OCI-M2 (cell line): Measurements from ENCODE around the gene BUB1B.
"Not testable (repeated sequence)": the region's sequence is repeated elsewhere in the genome, so short reads cannot be mapped to it uniquely, and the experiment has no call there.

ENCODE experiments used
- DNase-seq: peaks from one replicate; lab custom pipeline; 2025; ENCODE audit not compliant: unreplicated experiment; lab: John Stamatoyannopoulos, UW

Gene BUB1B

DNA sequence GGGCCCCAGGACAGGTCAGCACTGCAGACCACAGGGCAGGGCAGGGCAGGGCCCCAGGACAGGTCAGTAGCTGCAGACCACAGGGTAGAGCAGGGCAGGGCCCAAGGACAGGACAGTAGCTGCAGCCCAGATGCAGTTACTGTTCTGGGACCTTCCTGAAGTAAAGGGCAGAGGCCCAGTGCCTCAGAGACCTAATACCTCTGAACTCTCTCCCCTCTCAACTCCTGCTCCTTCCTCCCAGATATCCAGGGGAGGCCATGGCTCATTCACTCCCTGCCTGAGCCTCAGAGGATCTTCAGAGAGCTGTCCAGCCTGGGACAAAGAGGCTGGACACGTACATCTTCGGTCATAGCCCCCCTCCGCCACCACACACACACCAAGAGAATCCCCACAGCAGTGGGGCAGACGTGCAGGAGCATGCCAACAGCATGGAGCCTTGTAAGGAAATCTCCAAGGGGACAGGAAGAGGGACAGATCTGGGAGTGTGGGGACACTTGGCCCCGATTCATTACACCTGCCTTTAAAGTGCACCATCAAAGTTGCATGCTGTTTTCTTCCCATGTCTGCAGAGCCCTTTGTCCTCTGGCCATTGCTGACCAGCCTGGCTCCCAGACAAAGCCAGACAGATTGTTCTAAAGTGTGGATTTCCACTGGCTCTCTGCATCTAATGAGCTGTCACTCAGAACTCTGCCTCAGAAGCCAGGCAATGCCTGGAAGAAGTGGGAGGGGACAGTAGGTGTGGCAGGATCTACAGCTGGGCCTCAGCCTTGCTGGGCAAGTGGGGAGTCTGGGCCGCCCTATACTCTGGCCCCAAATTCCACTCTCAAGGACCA lies 24.2 kb upstream of the BUB1B start:
- DNase-seq, result no peak

DNA sequence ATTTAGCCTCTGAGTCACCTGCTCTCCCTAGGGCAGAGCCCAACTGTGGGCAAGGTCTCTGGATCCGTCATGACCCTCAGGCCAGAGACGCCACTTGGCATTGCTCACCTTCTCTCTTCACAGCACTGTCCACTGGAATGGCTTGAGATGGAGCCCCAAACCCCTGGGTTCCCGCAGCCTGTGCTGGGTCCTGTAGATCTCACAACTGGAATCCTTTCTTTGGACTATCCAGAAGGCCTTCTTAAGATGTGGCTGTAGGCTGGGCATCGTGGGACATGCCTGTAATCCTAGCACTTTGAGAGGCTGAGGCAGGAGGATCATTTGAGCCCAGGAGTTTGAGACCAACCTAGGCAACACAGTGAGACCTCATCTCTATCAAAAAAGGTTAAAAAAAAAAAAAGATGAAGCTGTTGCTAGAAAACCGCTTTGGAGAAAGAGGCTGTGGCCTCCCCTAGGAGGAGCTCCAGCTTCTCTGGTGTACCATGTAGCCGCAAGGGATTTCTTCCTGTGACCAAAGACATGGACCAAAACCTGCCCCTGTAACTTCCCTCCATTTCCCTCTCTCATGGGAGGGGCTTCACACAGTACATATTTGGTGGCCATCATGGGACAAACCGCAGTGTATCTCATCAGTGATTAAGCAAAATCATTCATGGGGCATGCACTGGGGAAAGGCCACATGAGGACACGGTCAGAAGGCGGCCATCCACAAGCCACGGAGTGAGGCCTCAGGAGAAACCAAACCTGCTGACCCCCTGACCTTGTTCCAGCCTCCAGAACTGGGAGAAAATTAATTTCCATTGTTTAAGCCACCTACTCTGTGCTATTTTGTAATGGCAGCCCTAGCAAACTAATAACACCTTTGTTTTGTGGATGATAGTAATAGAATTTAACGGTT lies 23.3 kb upstream of the BUB1B start:
- no peak for DNase-seq

DNA sequence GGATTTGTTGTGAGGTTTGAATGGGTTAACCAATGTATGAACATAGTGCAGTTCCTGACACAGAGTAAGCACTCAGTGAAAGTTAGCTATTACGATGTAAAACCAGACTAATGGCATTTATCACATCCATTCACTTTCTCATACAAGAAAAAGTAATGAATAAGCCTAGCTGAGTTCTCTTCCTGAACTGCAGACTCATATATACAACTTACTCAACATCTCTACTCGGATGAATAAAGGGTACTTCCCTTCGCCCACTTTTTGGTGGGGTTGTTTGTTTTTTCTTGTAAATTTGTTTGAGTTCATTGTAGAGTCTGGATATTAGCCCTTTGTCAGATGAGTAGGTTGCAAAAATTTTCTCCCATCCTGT lies 22.7 kb upstream of the BUB1B start:
- DNase-seq, result not testable (repeated sequence)

DNA sequence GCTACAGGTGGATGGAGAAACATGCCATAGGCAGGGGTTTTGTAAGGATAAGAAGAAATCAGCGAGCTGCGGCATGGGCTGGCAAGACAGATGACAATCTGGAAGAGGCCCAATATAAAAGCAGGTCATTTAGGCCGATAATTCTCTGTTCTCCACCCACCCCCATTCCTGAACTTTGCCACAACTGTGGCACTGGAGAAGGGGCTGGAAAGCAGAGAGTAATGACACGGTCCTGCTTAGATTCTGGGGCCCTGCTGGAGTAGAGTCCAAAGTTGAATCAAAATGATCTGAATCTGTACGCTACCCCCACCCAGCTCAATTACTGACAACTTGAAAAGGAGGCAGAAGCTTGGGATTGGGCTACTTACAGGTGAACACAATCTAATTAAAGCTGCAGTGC lies 18.4 kb upstream of the BUB1B start:
- no peak for DNase-seq

DNA sequence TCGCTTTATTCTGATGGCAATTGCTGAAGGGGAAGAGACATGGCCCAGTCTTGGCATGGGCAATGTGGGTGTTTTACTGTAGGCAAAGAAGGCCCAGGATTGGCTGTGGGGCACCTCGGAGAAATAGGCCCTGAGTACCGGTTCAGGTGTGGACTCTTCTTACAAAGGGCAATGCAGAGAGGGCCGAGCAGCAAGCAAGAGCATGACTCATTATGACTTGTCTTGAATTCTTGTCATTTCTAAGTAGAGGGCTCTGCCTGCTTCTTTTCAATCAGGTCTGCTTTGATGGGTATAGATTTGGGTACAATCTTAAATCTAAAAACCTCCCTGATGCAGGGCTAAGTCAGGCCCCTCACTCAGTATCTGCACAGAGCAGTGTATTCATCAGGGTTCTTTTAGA lies 14.8 kb upstream of the BUB1B start:
- no peak for DNase-seq

DNA sequence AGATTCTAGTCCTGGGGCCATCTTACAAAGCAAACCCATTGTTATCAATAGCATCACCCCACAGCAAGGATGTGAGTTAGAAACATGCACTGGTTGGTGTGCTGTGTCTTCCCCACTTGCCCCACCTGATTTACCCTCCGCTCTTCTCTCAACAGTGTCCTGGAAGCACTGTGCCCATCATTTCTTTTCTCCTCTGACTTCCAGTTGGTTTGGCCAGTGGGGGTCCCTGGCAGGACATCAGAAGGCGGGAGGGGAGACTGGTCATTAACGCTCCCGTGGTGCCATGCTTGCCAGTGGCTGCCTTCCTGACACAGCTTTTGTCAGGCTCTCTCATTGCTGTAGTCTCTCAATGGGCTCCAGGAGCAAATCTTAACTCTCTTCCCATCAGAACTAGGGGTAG lies 11.5 kb upstream of the BUB1B start:
- DNase-seq, result no peak

DNA sequence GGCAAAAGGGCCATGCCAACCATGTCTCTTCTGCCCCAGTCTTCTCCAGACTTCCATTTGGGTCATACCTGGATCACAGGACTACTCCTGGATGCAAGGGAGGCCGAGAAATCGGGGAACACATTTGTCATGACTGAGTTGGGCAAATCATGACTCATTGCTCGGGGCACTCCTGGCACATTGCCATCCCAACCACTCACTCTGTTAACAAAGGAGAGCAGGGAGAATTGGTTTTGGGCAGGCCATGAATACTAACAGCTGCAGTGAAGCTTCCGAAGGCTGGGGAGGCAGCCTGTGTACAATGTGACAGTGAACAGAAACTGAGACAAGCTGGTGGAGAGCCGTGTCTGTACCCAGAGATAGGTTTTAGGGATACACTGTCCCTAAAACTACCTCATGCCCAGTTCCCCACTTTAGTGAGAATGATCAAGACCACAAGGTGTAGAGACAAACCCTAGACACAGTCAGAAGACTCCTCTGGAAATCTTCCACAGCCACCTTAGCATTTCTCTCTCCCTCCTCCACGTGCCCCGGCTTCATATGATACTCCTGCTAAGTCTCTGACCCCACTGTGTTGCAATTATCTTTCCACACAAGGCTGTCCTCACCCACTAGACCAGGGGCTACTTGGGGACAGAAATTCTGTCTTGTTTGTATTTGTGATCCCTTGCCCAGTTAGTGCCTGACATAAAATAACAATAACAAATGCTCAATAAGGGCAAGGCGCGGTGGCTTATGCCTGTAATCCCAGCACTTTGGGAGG lies 10.5 kb upstream of the BUB1B start:
- no peak for DNase-seq

DNA sequence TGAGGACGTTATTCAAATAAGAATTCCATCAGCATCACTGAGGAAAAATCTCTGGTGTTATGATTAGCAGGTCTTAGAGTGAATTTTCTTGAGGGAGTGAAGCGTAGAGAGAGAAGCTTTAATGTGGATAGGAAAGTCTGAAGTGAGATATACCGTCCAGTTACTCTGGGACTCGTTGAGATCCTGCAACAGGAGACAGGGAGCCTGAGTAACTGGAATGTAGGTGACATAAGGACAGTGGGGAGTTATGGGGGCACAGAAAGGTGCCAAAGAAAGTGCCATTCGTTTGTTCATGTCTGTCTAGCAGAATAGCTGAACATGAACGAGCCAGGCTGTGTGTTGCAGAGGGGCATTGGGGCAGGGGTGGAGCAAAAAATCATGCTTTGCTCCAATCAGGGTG lies 9.4 kb upstream of the BUB1B start:
- DNase-seq, result no peak

DNA sequence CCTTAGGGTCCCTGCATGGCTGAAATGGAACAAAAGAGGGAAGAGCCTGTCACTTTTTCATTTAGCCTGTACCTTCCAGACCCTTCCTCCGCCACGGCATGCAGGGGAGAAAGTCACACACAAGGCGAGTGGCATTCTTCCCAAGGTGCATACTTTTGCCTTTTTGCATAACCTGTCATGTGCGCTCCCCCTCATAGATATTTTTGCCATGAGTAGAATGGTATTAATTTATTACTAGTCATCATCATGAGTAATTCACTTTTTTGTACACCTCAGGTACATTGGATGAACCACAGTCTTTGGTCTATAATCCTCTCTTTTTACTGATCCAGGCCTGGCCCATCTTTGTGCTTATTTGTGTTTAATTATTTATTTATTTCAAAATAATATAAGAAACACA lies 8.9 kb upstream of the BUB1B start:
- no peak for DNase-seq

DNA sequence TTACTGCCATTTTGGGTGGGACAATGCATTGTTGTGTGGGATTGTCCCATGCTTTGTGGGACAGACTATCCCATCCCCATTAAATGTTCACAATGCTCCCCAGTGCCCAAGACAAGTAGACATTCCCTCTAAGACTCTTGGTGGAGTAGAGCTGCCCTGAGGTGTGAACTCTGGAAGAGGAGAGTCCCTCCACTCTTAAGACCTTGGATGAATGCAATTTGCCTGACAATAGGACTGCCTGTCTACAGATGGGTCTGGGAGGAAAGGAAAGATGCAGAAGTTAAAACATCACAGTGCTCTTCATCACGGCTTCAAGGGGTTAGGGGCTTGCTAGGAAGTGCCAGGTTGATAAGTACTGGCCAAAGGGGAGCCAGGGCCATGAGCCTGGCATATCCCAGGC lies 6.0 kb upstream of the BUB1B start:
- not testable (repeated sequence) for DNase-seq

DNA sequence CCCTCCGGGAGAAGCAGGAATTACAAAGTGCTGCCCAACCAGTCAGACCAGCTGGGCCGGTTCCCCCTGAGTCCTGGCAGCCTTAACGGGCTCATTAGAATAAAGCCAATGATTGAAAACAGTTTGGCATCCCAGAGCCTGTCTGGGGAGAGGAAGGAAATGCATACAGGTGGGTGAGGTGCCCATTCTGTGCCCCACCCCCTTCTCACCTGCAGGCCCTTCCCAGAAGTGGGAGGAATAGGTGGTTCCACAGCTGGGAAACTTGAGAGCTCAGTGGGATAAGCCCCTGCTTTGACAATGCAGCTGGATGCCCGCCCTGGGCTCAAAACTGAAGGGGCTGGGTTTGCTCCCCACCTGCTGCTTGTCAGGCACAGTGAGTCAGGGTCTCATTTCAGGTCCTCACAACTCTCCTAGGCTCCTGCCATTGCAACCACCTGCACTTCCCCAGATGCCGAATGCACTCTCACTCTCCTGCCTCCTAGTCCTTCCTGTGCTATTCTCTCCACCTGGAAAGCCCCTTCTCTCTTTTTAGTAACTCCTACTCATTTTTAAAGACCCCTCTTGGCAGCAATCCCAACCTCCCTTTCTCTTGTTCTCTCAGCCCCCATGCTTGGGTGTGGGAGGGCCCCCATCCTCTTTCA lies 5.5 kb upstream of the BUB1B start:
- DNase-seq, result no peak

DNA sequence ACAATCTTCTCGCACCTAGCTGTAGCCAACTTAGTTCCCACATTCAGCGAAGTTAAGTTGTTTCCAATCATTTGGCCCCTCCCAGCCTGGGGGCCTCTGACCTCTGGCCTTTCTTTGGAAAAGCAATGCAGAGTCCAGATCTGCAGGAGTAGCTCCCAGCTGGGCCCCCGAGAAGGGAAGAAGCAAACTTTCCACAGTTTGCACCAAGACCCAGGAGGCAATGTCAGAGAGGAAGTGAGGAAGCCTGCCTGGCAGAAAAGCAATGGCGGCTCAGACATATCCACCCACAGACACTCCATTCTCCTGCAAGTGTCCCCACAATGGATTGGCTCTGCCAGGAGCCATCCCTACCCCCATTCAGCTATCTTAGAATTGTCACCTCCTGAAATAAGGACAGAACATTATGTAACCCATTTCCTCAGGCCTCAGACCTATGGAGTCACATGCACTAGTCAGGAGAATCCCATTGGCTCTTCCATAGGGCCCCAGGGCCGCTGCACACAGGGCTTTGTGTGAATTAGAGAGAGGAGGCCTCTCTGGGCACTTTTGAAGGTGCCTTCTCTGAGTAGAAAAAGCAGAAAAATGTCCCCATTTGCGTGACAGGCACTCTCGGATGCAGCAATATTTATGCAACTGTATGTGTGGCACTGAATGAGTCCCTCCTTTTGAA lies 3.0 kb upstream of the BUB1B start:
- DNase-seq, result no peak

DNA sequence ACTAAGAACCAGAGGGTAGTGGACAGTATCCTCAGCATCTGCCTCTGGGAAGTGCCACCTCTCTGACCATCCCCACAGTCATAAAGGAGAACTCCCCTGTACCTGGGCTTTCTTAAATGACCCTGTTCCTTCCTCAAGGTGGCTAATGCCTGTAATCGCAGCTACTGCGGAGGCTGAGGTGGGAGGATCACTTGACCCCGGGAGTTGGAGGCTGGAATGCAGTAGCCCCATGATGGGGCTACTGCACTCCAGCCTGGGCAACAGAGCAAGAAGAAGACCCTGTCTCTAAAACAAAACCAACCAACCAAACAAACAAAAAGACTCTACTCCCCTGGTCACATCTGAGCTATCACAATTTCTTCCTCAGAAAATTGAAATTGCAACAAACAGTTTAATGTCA lies 848 bp upstream of the BUB1B start:
- DNase-seq, result no peak

DNA sequence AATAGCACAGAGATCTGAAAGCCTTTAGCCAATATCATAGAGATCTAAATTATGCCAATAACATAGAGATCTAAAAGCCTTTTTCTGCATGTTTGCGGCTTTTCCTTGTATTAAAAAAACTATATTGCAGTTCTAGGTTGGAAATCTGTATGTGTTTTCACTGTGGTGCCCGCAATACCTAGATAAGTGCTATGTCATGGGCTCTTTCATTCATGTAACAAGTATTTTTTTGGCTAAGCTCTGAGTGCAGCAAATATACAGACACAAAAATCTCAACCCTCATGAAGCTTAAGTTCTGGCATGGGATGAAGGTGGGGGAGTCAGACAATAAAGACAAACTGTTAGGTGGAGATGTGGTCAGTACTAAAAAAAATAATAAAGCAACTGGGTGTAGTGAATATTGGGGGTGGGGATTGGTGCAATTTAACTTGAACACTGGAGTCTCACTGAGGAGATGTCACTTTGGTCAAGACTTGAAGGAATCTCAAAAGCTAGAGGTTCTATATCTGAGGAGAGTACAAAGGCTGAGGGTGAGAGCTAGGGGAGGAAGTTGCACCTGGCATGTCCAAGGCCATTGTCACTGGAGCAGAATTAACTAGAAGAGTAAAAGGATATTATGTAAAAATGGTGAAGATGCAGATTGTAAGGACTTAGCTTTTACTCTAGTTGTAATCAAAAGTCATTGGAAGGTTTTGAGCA lies 973 bp downstream of the BUB1B start:
- no peak for DNase-seq

DNA sequence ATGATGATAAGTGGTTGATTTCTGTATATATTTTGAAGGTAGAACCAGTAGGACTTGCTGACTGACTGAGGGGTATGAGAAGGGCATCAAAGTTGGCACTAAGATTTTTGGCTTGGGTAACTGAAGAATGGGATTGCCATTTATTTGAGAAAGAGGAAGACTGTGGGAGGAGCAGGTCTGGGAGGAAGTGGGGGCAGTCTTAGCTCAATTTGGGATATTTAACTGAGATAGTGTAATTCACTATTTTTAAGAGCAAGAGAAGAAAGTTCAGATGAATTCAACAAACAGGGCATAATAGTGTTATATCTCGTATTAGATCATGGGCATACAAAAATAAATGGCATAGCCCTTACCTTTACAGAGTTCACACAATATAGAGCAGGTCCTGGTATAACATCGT lies 1.7 kb downstream of the BUB1B start:
- no peak for DNase-seq

DNA sequence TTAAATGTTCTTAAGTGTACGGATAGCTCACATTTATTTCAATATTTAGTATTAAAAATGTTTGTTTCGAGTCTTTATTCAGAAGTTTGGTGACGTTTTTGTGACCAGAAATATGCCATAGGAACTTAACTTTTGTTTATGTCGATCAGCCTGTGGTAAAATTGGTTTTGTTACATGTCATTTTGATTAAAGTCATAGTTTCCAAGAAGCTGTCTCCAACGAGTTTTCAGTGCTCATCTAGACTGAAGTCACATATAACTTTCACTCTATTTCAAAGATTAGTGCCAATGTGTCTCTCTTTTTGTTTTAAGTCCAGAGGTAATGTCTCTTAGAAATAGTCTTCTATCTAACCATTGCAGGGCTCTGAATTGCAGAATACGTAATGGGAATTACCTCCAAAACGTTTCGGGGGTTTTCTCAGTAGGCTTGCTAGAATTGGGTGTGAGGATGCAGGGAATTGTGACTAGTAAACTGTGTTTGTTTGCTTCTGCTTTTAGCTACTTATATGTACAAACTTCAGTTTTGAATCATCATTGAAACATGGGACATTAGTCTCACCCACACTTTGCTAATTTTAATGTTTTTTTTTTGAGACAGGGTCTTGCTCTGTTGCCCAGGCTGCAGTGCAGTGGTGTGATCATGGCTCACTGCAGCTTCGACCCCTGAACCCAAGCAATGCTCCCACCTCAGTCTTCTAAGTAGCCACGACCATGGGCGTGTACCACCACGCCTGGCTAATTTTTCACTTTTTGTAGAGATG lies 3.0 kb downstream of the BUB1B start:
- no peak for DNase-seq

DNA sequence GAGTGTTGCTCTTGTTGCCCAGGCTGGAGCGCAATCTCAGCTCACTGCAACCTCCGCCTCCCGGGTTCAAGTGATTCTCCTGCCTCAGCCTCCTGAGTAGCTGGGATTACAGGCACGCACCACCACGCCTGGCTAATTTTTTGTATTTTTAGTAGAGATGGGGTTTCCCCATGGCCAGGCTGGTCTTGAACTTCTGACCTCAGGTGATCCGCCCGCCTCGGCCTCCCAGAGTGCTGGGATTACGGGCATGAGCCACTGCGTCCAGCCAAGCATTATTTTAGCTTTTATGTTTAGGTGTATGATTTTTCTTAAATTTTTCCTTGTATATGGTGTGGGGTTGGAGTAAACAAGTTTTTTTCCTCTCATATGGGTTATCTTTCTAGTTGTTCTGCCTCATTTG lies 6.5 kb downstream of the BUB1B start:
- not testable (repeated sequence) for DNase-seq

DNA sequence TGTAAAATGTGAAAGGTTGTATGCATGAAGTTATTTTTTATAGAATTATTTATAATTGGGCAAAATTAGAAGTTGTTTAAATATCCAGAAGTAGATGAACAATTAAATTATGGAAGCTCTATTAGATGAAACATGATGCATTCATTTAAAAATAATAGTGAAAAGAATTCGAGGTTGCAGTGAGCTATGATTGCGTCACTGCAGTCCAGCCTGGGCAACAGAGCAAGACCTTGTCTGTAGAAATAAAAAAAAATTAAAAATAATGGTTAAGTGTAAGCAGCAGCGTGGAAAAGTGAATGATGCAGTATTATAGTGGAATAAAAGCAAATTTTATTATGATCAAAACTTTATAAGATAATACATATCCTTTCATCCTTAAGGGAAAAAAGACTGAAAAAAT lies 14.3 kb downstream of the BUB1B start:
- DNase-seq, result no peak

DNA sequence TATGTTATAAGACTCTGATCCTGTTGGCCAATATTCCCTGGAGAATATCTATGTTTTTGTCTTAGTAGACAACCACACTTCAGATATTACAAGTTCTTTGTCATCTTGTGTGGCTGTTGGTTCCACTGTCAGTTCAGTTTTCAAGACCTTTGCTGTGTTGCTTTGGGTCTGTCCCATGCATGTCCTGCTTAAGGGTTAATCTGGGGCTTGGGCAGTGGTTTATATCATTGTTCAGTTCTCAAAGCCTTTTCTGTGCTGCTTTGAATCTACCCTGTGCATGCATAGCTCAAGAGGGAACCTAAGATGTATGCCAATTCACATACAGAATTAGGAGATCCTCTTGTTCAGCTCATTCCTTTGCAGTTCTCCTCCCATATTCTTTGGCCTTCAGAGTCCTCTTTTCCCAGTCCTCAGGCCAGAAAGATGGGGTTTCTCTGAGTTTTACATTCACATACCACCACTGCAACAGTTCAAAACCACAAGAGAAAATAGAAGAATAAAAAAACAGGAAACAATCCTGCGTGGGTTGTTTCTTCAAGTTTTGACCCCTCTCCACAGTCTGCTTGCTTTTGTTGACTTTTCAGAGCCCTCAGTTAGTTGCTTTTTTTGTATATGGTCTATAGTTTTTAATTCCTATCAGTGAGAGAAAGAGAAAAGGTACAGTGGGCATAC lies 21.6 kb downstream of the BUB1B start:
- DNase-seq, result no peak
